Erythroblast (primary cell): ENCODE data around the gene GPC2.

Experiments
- GATA1 ChIP-seq: IDR thresholded peaks from 2 replicates; pipeline ENCODE4 v1.6.1; 2011; ENCODE audit warnings: low read depth, mild to moderate bottlenecking, control low read depth, low read length, moderate library complexity
- POLR2A ChIP-seq: IDR thresholded peaks from 2 replicates; pipeline ENCODE4 v1.6.1; 2011; ENCODE audit warnings: mild to moderate bottlenecking, low read length

GRCh38 chr7:100167912-100168323 lies 9.3 kb downstream of the GPC2 start:
- TF ChIP-seq POLR2A (no peak), GATA1 (no peak)
